A673 (cell line): ENCODE data around the gene ZBTB7B.

Experiments
- CTCF ChIP-seq: fragments of 300-800, 200-600 bp; sonication (generic); conservative IDR thresholded peaks from 2 replicates; pipeline ENCODE4 v1.5.1; 2017; ENCODE audit warnings: low read depth, mild to moderate bottlenecking, antibody characterized with exemption, low read length, moderate library complexity, mixed read lengths
- EZH2 ChIP-seq: fragments of 200-600 bp; sonication (generic); IDR thresholded peaks from 2 replicates; pipeline ENCODE4 v1.6.1; 2017; ENCODE audit warnings: borderline replicate concordance, low read depth, mild to moderate bottlenecking, mixed read lengths, antibody characterized with exemption, low read length; ENCODE audit not compliant: poor library complexity, severe bottlenecking

- TF ChIP-seq CTCF = no peak
- TF ChIP-seq EZH2 = no peak
Observed at GRCh38 chr1:155003227-155003765, 694 bp downstream of the ZBTB7B start.
